K562 (cell line): ENCODE measurements around the gene RING1. TPM values are rescaled to one million over a fixed set of nuclear protein-coding genes. Genes with fewer than 3 reads are reported as not detected.

Source experiments
- CBX1 ChIP-seq: sonication (generic); IDR thresholded peaks from 2 replicates; pipeline ENCODE4 v1.6.1; 2016; ENCODE audit warnings: antibody characterized with exemption, low read depth, mild to moderate bottlenecking
- EHMT2 ChIP-seq: fragments of 450-650 bp; IDR thresholded peaks from 2 replicates; pipeline ENCODE4 v1.6.1; 2018; ENCODE audit warnings: antibody characterized with exemption
- ETV6 ChIP-seq, 3 experiments: fragments of 150-350 bp in 1 of 3; sonication (generic) in 1 of 3; formaldehyde crosslinking in 1 of 3; IDR thresholded peaks; 2 replicates each; pipeline versions ENCODE4 v1.6.1 to v1.8.0; 2014 to 2022; ENCODE audit warnings: borderline replicate concordance in 2 of 3, low read depth in 2 of 3, antibody characterized with exemption in 1 of 3, low read length in 1 of 3, mild to moderate bottlenecking in 1 of 3, missing genetic modification reagents in 1 of 3
- HDAC1 ChIP-seq, 2 experiments: fragments of 450-650 bp; IDR thresholded peaks; 2 replicates each; pipeline ENCODE4 v1.6.1; 2016 to 2017; ENCODE audit warnings: inconsistent platforms in 1 of 2, mild to moderate bottlenecking in 1 of 2, moderate library complexity in 1 of 2
- NRF1 ChIP-seq, 2 experiments: fragments of 450-650 bp; IDR thresholded peaks in 1 of 2; conservative IDR thresholded peaks in 1 of 2; 2 replicates each; pipeline ENCODE4 v1.6.1; 2014; ENCODE audit warnings: mild to moderate bottlenecking in 2 of 2
- PML ChIP-seq: IDR thresholded peaks from 2 replicates; pipeline ENCODE4 v1.6.1; 2012; ENCODE audit warnings: low read length, inconsistent platforms
- RB1 ChIP-seq: fragments of 450-650 bp; IDR thresholded peaks from 2 replicates; pipeline ENCODE4 v1.6.1; 2017; ENCODE audit warnings: low read depth, mild to moderate bottlenecking
- RBFOX2 ChIP-seq: fragments of 200-400 bp; formaldehyde crosslinking; IDR thresholded peaks from 2 replicates; pipeline ENCODE4 v1.6.1; 2017; ENCODE audit warnings: low read depth, mild to moderate bottlenecking, low read length, moderate library complexity
- RFX7 ChIP-seq: fragments of 250-450 bp; sonication (Bioruptor Pico); IDR thresholded peaks from 2 replicates; pipeline ENCODE4 v1.5.1; 2021; ENCODE audit warnings: mild to moderate bottlenecking
- SMC3 ChIP-seq: conservative IDR thresholded peaks from 2 replicates; pipeline ENCODE4 v1.6.1; 2011; ENCODE audit warnings: low read depth, low read length, improper control_type of control experiment; ENCODE audit not compliant: insufficient read depth
- SRSF3 ChIP-seq: fragments of 200-400 bp; formaldehyde crosslinking; IDR thresholded peaks from 2 replicates; pipeline ENCODE4 v1.6.1; 2016; ENCODE audit warnings: mild to moderate bottlenecking, low read length, moderate library complexity; ENCODE audit not compliant: insufficient read depth
- TCF3 ChIP-seq: sonication (generic); formaldehyde crosslinking; IDR thresholded peaks from 2 replicates; pipeline ENCODE4 v1.4.0; 2020; ENCODE audit warnings: mild to moderate bottlenecking, missing genetic modification reagents
- TEAD1 ChIP-seq, 2 experiments: fragments of 450-650 bp in 1 of 2; sonication (generic) in 1 of 2; formaldehyde crosslinking; IDR thresholded peaks; 2 replicates each; pipeline versions ENCODE4 v1.4.0 to v1.8.0; 2020 to 2022; ENCODE audit warnings: mild to moderate bottlenecking in 2 of 2, missing genetic modification reagents in 1 of 2
- U2AF2 ChIP-seq: fragments of 200-400 bp; formaldehyde crosslinking; optimal IDR thresholded peaks from 2 replicates; pipeline ENCODE3; 2017; ENCODE audit warnings: low read depth, mild to moderate bottlenecking, low read length
- ZBTB7A ChIP-seq: IDR thresholded peaks from 2 replicates; pipeline ENCODE4 v1.6.1; 2011; ENCODE audit warnings: low read depth, mild to moderate bottlenecking, low read length, moderate library complexity, borderline replicate concordance; ENCODE audit not compliant: control insufficient read depth
- ZNF263 ChIP-seq: sonication (generic); formaldehyde crosslinking; IDR thresholded peaks from 2 replicates; pipeline ENCODE4 v1.8.0; 2022; ENCODE audit warnings: mild to moderate bottlenecking, missing genetic modification reagents, borderline replicate concordance
- ZNF766 ChIP-seq: fragments of 200-800 bp; sonication (Bioruptor generic); conservative IDR thresholded peaks from 2 replicates; pipeline ENCODE4 v1.6.1; 2016; ENCODE audit warnings: missing genetic modification characterization, missing compliant biosample characterization
- ZNF79 ChIP-seq: fragments of 250-450 bp; sonication (Bioruptor Pico); IDR thresholded peaks from 2 replicates; pipeline ENCODE4 v1.4.0; 2020; ENCODE audit warnings: low read depth, mild to moderate bottlenecking, moderate library complexity
- ZSCAN32 ChIP-seq: fragments of 450-650 bp; formaldehyde crosslinking; IDR thresholded peaks from 2 replicates; pipeline ENCODE4 v1.4.0; 2020; ENCODE audit warnings: mild to moderate bottlenecking, moderate library complexity
- ZZZ3 ChIP-seq: fragments of 450-650 bp; IDR thresholded peaks from 2 replicates; pipeline ENCODE4 v1.6.1; 2016; ENCODE audit warnings: antibody characterized with exemption, mild to moderate bottlenecking, moderate library complexity
- polyA plus RNA-seq, 8 experiments: library from polyadenylated mRNA; depleted of rRNA in 4 of 8; stranded (reverse) in 5 of 8; unstranded in 3 of 8; fragments of >200 nt; fragmentation: Nextera tagmentation in 2 of 8; fragmentation: Illumina TruSeq in 1 of 8; extraction: Ambion mirVana in 2 of 8; extraction: Trizol in 1 of 8; gene quantifications; 2 replicates each; pipeline versions ENCODE4 v1.2.1 to v1.2.3, GENCODE V29; 2011 to 2014; ENCODE audit warnings: inconsistent platforms in 1 of 8, missing spikeins in 1 of 8
- total RNA-seq, 7 experiments: library from RNA; depleted of rRNA in 6 of 7; stranded (reverse); fragments of >200 nt in 6 of 7; fragmentation: Illumina TruSeq in 2 of 7; extraction: Trizol in 2 of 7; gene quantifications; 2 replicates each; pipeline versions ENCODE4 v1.2.1 to v1.2.3, GENCODE V29; 2011 to 2021; ENCODE audit warnings: low replicate concordance in 1 of 7
- TF ChIP-seq, protein P1 (sequence below): IDR thresholded peaks from 2 replicates; pipeline ENCODE4 v1.6.1; 2011; ENCODE audit warnings: borderline replicate concordance, low read depth, mild to moderate bottlenecking, moderate library complexity, low read length; ENCODE audit not compliant: insufficient read depth, poor library complexity, severe bottlenecking
- TF ChIP-seq, protein P2 (sequence below): fragments of 450-650 bp; IDR thresholded peaks from 2 replicates; pipeline ENCODE4 v1.7.0; 2016; ENCODE audit warnings: borderline replicate concordance

Gene RING1
- total and polyA plus RNA-seq, 9 of the 15 experiments (the other 6 are each of a cell fraction or from before 2014, with no cell fraction given): 4.2 to 59.1 (median 36.9) TPM

DNA sequence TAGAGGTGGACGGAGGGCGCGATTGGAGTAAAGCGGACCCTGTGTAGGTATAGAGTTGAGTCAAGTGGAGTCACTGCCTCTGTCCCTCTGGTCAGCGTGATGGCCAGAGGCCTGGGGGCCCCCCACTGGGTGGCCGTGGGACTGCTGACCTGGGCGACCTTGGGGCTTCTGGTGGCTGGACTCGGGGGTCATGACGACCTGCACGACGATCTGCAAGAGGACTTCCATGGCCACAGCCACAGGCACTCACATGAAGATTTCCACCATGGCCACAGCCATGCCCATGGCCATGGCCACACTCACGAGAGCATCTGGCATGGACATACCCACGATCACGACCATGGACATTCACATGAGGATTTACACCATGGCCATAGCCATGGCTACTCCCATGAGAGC lies 7.2 kb upstream of the RING1 start (continued):
- TF ChIP-seq ZNF263 (CRISPR knock-in tag) (no peak), HDAC1 (IDR thresholded peaks at IDR 0.05) (peak in 1 of 2 experiments; percentile 55; a peak in 1 of 4 replicates), TEAD1 (CRISPR knock-in tag; IDR thresholded peaks at IDR 0.05) (0 out of 4 replicates have a peak, but pooled peaks have one; percentile 23 to 38), PML (no peak), RBFOX2 (no peak), ZZZ3 (0 out of 2 replicates have a peak, but pooled peaks have one; percentile 30), RB1 (peak; percentile 57; the same call in 1 of the 2 replicates), RFX7 (no peak), ZNF79 (CRISPR knock-in tag) (no peak), CBX1 (no peak), ZNF766 (no peak), NRF1 (conservative IDR thresholded peaks at IDR 0.05 in 1 of 2, IDR thresholded peaks at IDR 0.05 in 1 of 2) (no peak), ZBTB7A (0 out of 2 replicates have a peak, but pooled peaks have one; percentile 55), TCF3 (no peak), ZSCAN32 (CRISPR knock-in tag) (no peak), ETV6 (IDR thresholded peaks at IDR 0.05; ENCODE audit: borderline replicate concordance in 1 of 2, low read depth in 2 of 2, low read length in 1 of 2) (no peak), ETV6 (CRISPR knock-in tag; IDR thresholded peaks at IDR 0.05; ENCODE audit: borderline replicate concordance) (no peak), SRSF3 (peak; percentile 15; the same call in 1 of the 2 replicates), U2AF2 (no peak), EHMT2 (peak; percentile 57; the same call in 1 of the 2 replicates), SMC3 (no peak)
- TF ChIP-seq, protein P1, sequence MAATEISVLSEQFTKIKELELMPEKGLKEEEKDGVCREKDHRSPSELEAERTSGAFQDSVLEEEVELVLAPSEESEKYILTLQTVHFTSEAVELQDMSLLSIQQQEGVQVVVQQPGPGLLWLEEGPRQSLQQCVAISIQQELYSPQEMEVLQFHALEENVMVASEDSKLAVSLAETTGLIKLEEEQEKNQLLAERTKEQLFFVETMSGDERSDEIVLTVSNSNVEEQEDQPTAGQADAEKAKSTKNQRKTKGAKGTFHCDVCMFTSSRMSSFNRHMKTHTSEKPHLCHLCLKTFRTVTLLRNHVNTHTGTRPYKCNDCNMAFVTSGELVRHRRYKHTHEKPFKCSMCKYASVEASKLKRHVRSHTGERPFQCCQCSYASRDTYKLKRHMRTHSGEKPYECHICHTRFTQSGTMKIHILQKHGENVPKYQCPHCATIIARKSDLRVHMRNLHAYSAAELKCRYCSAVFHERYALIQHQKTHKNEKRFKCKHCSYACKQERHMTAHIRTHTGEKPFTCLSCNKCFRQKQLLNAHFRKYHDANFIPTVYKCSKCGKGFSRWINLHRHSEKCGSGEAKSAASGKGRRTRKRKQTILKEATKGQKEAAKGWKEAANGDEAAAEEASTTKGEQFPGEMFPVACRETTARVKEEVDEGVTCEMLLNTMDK: peak; percentile 88
- TF ChIP-seq, protein P2, sequence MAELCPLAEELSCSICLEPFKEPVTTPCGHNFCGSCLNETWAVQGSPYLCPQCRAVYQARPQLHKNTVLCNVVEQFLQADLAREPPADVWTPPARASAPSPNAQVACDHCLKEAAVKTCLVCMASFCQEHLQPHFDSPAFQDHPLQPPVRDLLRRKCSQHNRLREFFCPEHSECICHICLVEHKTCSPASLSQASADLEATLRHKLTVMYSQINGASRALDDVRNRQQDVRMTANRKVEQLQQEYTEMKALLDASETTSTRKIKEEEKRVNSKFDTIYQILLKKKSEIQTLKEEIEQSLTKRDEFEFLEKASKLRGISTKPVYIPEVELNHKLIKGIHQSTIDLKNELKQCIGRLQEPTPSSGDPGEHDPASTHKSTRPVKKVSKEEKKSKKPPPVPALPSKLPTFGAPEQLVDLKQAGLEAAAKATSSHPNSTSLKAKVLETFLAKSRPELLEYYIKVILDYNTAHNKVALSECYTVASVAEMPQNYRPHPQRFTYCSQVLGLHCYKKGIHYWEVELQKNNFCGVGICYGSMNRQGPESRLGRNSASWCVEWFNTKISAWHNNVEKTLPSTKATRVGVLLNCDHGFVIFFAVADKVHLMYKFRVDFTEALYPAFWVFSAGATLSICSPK: 0 out of 2 replicates have a peak, but pooled peaks have one; percentile 43
